Chondrocyte (in vitro differentiated cells): ENCODE measurements around the gene ALOX12B. TPM values are rescaled to one million over a fixed set of nuclear protein-coding genes. Genes with fewer than 3 reads are reported as not detected.

Experiments
- DNase-seq: peaks from one replicate; pipeline ENCODE4 v3.0.0; 2021; ENCODE audit warnings: mixed read lengths, low spot score
- H3K27ac Mint-ChIP-seq: one replicate; pipeline ENCODE4 v1.8.0; 2021; ENCODE audit warnings: mild to moderate bottlenecking, moderate library complexity, mixed read lengths; ENCODE audit not compliant: unreplicated experiment
- H3K27me3 Mint-ChIP-seq: 2 replicates; pipeline ENCODE4 v1.8.0; 2021; ENCODE audit warnings: low read depth, mixed read lengths
- H3K36me3 Mint-ChIP-seq: 2 replicates; pipeline ENCODE4 v1.8.0; 2021; ENCODE audit warnings: low read depth, mixed read lengths
- H3K4me1 Mint-ChIP-seq: 2 replicates; pipeline ENCODE4 v1.8.0; 2021; ENCODE audit warnings: low read depth, mild to moderate bottlenecking, mixed read lengths
- H3K4me3 Mint-ChIP-seq: one replicate; pipeline ENCODE4 v1.8.0; 2021; ENCODE audit warnings: mild to moderate bottlenecking, moderate library complexity, mixed read lengths; ENCODE audit not compliant: unreplicated experiment
- H3K9me3 Mint-ChIP-seq: 2 replicates; pipeline ENCODE4 v1.8.0; 2021; ENCODE audit warnings: low read depth, mixed read lengths
- CTCF ChIP-seq: fragments of 200-600 bp; sonication (generic); IDR thresholded peaks from 2 replicates; pipeline ENCODE4 v1.5.0; 2021; ENCODE audit warnings: antibody characterized with exemption, mild to moderate bottlenecking, moderate library complexity
- long read RNA-seq: library from polyadenylated mRNA; stranded (forward); transcript quantifications from one replicate; pipeline ENCODE4 v2.0.0, GENCODE V29; 2021
- total RNA-seq: library from RNA; stranded (reverse); gene quantifications from 3 replicates; pipeline ENCODE4 v1.2.1, GENCODE V29; 2021

ALOX12B gene
- 0.17 TPM in 1 of 3 replicates, not detected in the others for total RNA-seq
- long read RNA-seq: 0 reads

- Mint-ChIP-seq H3K9me3 (no peaks in the 10 kb centered on the region), H3K4me1 (no peaks in the 10 kb centered on the region), H3K27ac (no peak within 1 kb of the TSS), H3K36me3 (no peaks in the 10 kb centered on the region), H3K4me3 (no peak within 1 kb of the TSS), H3K27me3 (peaks cover 62% of the 10 kb centered on the region)
- DNase-seq: no peak
- TF ChIP-seq CTCF: no peak
These were observed at the start of gene ALOX12B for GRCh38 chr17:8087075-8087951. Gene ALOX12B (minus strand): TSS chr17:8087716. CDS start chr17:8087442, 274 bp downstream.

- no peaks in the 10 kb centered on the region for H3K9me3 Mint-ChIP-seq
- TF ChIP-seq CTCF: no peak
These were observed 46.4 kb upstream of the ALOX12B start for GRCh38 chr17:8133941-8134340.

GRCh38 chr17:8133399-8133798, 45.9 kb upstream of the ALOX12B start:
- Mint-ChIP-seq H3K4me3 (no peak overlapping the region), H3K4me1 (no peaks in the 10 kb centered on the region), H3K9me3 (no peaks in the 10 kb centered on the region), H3K36me3 (no peaks in the 10 kb centered on the region), H3K27ac (no peak overlapping the region), H3K27me3 (peaks cover 2% of the 10 kb centered on the region)
- no peak for DNase-seq
- TF ChIP-seq CTCF: no peak

More at GRCh38 chr17:8133941-8134340, 46.4 kb upstream of the ALOX12B start:
- Mint-ChIP-seq H3K27ac (no peak overlapping the region), H3K27me3 (peaks cover 2% of the 10 kb centered on the region), H3K4me1 (no peaks in the 10 kb centered on the region), H3K36me3 (no peaks in the 10 kb centered on the region), H3K4me3 (no peak overlapping the region)
- DNase-seq: no peak

GRCh38 chr17:8131844-8132441, 44.4 kb upstream of the ALOX12B start:
- no peak for TF ChIP-seq CTCF
- Mint-ChIP-seq H3K27me3 (peaks cover 2% of the 10 kb centered on the region), H3K27ac (no peak overlapping the region), H3K4me1 (peaks cover 5% of the 10 kb centered on the region), H3K9me3 (no peaks in the 10 kb centered on the region), H3K36me3 (no peaks in the 10 kb centered on the region), H3K4me3 (no peak overlapping the region)
- no peak for DNase-seq

GRCh38 chr17:8128125-8128784, 40.7 kb upstream of the ALOX12B start:
- peaks cover 38% of the 10 kb centered on the region for H3K4me1 Mint-ChIP-seq

More at GRCh38 chr17:8128125-8128784, 40.7 kb upstream of the ALOX12B start:
- peaks cover 2% of the 10 kb centered on the region for H3K27me3 Mint-ChIP-seq
- H3K4me3 Mint-ChIP-seq: no peak overlapping the region
- TF ChIP-seq CTCF: no peak
- no peaks in the 10 kb centered on the region for H3K9me3 Mint-ChIP-seq
- H3K27ac Mint-ChIP-seq: no peak overlapping the region
- no peak for DNase-seq
- no peaks in the 10 kb centered on the region for H3K36me3 Mint-ChIP-seq
